GM12865 (cell line): ENCODE measurements around the gene NUPR1.
A peak's percentile ranks its signal among the peaks of the same experiment; 100 is the strongest.
"Not testable (repeated sequence)": the region's sequence is repeated elsewhere in the genome, so short reads cannot be mapped to it uniquely, and the experiment has no call there.

ENCODE experiments used
- DNase-seq: peaks from one replicate; pipeline ENCODE4 v3.0.0; 2010; ENCODE audit warnings: low read depth
- H3K4me3 ChIP-seq: 2 replicates; pipeline ENCODE4 v1.5.1; 2011; ENCODE audit warnings: mild to moderate bottlenecking, low read depth, low read length, control low read depth
- TF ChIP-seq, protein P1 (sequence below): IDR thresholded peaks from 2 replicates; pipeline ENCODE4 v1.5.1; 2011; ENCODE audit warnings: low read length, control low read depth, low read depth, inconsistent platforms; ENCODE audit not compliant: insufficient read depth; ENCODE audit errors: missing control alignments

The NUPR1 gene

GRCh38 chr16:28532940-28533647, 5.7 kb downstream of the NUPR1 start:
- TF ChIP-seq, protein P1, sequence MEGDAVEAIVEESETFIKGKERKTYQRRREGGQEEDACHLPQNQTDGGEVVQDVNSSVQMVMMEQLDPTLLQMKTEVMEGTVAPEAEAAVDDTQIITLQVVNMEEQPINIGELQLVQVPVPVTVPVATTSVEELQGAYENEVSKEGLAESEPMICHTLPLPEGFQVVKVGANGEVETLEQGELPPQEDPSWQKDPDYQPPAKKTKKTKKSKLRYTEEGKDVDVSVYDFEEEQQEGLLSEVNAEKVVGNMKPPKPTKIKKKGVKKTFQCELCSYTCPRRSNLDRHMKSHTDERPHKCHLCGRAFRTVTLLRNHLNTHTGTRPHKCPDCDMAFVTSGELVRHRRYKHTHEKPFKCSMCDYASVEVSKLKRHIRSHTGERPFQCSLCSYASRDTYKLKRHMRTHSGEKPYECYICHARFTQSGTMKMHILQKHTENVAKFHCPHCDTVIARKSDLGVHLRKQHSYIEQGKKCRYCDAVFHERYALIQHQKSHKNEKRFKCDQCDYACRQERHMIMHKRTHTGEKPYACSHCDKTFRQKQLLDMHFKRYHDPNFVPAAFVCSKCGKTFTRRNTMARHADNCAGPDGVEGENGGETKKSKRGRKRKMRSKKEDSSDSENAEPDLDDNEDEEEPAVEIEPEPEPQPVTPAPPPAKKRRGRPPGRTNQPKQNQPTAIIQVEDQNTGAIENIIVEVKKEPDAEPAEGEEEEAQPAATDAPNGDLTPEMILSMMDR: no peak
- H3K4me3 ChIP-seq: no peak overlapping the region
- no peak for DNase-seq

GRCh38 chr16:28531777-28532744, 6.7 kb downstream of the NUPR1 start:
- DNase-seq: peak; percentile 42
- H3K4me3 ChIP-seq: no peak overlapping the region
- TF ChIP-seq, protein P1: no peak

DNA sequence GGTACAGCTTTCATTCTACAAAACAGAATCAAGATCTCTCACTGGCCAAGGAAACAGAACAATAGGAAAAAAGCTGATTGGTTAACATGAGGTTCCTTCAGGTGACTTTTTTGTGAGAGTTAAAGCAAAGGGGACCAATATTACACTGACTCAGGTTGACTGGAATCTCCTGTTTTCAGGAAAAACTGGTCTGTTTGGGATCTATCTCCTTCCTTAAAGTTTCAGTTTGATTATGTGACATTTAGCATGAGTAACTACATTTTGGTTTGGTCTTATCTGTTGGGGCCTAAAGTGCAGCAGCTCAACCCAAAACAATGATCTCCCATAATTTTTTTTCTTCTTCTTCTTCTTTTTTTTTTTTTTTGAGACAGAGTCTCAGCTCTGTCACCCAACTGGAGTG, 9.7 kb downstream of the NUPR1 start:
- no peak overlapping the region for H3K4me3 ChIP-seq
- no peak for DNase-seq
- TF ChIP-seq, protein P1: no peak

DNA sequence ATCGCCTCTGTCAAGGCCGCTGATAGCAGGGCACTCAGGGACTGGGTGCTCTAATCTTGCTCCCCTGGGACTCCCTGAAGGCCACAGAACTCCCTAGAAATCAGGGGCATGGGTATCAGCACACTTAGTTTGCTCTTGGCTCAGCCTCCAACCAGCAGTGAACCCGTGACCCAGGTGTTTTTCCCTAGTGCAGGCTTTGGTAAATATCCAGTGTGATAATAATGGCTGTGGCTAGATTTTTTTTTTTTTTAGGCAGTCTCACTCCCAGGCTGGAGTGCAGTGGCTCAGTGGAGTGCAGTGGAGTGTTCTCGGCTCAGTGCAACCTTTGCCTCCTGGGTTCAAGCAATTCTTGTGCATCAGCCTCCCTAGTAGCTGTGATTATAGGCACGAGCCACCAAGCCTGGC, 10.3 kb downstream of the NUPR1 start:
- no peak overlapping the region for H3K4me3 ChIP-seq
- no peak for DNase-seq
- TF ChIP-seq, protein P1: no peak

DNA sequence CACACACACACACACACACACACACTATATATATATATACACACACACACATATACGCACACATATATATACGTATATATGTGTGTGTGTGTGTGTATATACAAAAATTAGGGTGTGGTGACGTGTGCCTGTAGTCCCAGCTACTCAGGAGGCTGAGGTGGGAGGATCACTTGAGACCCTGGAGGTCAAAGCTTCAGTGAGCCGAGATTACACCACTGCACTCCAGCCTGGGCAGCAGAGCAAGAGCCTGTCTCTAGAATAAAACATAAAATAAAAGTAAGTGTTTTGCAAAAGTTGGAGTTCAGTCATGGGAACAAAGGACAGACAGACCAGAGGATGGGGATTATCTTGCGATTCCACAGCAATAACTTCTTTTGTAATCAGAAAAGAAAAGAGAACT, 10.8 kb downstream of the NUPR1 start:
- TF ChIP-seq, protein P1: no peak
- DNase-seq: no peak
- no peak overlapping the region for H3K4me3 ChIP-seq

GRCh38 chr16:28527100-28527785, 11.5 kb downstream of the NUPR1 start:
- not testable (repeated sequence) for DNase-seq, H3K4me3 ChIP-seq
